ENCODE data around the gene CLDN9. TPM values are rescaled to one million over a fixed set of nuclear protein-coding genes. Genes with fewer than 3 reads are reported as not detected.
A peak's percentile ranks its signal among the peaks of the same experiment; 100 is the strongest.

Gene CLDN9
- total and polyA plus RNA-seq, 3 donors from 2014 or later = 0.34 to 0.39 (median 0.37) TPM

DNA sequence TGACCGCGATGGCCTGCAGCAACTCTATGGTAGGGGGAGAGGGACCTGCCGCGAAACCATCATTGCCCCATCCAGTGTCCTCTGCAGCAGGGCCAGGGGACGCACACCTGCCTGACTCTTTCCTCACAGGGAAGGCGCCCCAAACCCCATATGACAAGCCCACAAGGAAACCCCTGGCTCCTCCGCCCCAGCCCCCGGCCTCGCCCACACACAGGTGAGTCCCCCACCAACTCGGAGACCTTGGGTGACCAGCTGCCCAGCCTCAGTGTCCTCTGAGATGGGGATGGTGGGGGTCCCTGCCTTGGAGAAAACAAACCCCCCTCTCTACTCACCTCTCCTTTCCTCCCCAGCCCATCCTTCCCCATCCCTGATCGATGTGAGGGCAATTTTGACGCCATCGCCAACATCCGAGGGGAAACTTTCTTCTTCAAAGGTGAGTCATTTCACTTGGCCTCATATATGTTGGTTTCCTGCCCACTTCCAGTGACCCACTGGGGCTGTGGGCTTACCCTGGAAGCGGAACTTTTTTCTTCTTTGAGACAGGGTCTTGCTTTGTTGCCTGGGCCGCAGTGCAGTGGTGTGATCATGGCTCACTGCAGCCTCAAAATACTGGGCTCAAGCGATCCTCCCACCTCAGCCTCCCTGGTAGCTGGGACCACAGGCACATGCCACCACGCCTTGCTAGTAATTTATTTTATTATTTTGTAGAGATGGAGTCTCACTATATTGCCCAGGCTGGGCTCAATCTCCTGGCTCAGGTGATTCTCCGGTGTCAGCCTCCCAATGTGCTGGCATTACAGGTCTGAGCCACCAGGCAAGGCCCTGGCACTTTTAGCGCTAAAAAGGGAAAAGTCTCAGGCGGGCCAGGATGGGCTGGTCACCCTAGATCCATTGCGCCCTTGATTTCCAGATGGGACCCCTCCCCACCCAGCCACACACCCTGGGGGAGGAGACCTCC is 44.7 kb downstream of the CLDN9 start:
- Histone ChIP-seq H3K4me1 (peaks cover 14% of the 10 kb centered on the region), H3K27me3 (no peaks in the 10 kb centered on the region), H3K4me3 (no peak overlapping the region), H3K36me3 (ENCODE audit: low read depth, missing control alignments) (no peaks in the 10 kb centered on the region), H3K27ac (no peak overlapping the region), H3K9me3 (no peaks in the 10 kb centered on the region)
- WGBS, 2 donors = 74 to 93% methylated on average over 15 to 22 of the region's 22 CpGs
- no peak for TF ChIP-seq POLR2A (IDR thresholded peaks at IDR 0.05)
- no peak for TF ChIP-seq CTCF (IDR thresholded peaks at IDR 0.05)
- intact Hi-C loops (cut with DNase I; ENCODE audit: low total_unique reads) = loop anchor here (5.0 kb wide), 1 partner anchor 70 kb away; no protein-coding TSS in a partner anchor
- no peak for DNase-seq

- Histone ChIP-seq H3K9me3 (no peaks in the 10 kb centered on the region), H3K27ac (peak overlapping the region; percentile 26 to 54), H3K27me3 (no peaks in the 10 kb centered on the region), H3K4me3 (peak overlapping the region; percentile 69 to 72), H3K36me3 (ENCODE audit: low read depth, missing control alignments) (no peaks in the 10 kb centered on the region), H3K4me1 (peaks cover 14% of the 10 kb centered on the region)
- DNase-seq = peak; percentile 67
- TF ChIP-seq CTCF (IDR thresholded peaks at IDR 0.05) = no peak
- no peak for TF ChIP-seq POLR2A (IDR thresholded peaks at IDR 0.05)
- intact Hi-C loops (cut with DNase I; ENCODE audit: low total_unique reads) = loop anchor here (5.0 kb wide), 1 partner anchor 69 kb away; no protein-coding TSS in a partner anchor
- WGBS, 2 donors = 9 to 60% methylated on average over 1 to 70 of the region's 77 CpGs
Observed at GRCh38 chr16:3058139-3059030, 45.7 kb downstream of the CLDN9 start.

- WGBS, 2 donors = 0 to 1% methylated on average over 3 to 61 of the region's 67 CpGs
Observed at GRCh38 chr16:3059041-3059722, 46.5 kb downstream of the CLDN9 start.

More at GRCh38 chr16:3059041-3059722, 46.5 kb downstream of the CLDN9 start:
- no peaks in the 10 kb centered on the region for H3K36me3 ChIP-seq (ENCODE audit: low read depth, missing control alignments)
- peaks cover 14% of the 10 kb centered on the region for H3K4me1 ChIP-seq
- H3K4me3 ChIP-seq = peak overlapping the region; percentile 69 to 72
- TF ChIP-seq POLR2A (IDR thresholded peaks at IDR 0.05) (no peak), CTCF (IDR thresholded peaks at IDR 0.05) (peak; percentile 95 to 99 (median 96))
- H3K27me3 ChIP-seq = no peaks in the 10 kb centered on the region
- DNase-seq = peak; percentile 83
- intact Hi-C loops (cut with DNase I; ENCODE audit: low total_unique reads) = loop anchor here (5.0 kb wide), 1 partner anchor 68 kb away; no protein-coding TSS in a partner anchor
- H3K27ac ChIP-seq = peak overlapping the region; percentile 54 to 58
- no peaks in the 10 kb centered on the region for H3K9me3 ChIP-seq
